Osteocyte (in vitro differentiated cells): Measurements from ENCODE around the gene TBC1D28. TPM values are rescaled to one million over a fixed set of nuclear protein-coding genes. Genes with fewer than 3 reads are reported as not detected.
"Not testable (repeated sequence)": the region's sequence is repeated elsewhere in the genome, so short reads cannot be mapped to it uniquely, and the experiment has no call there.

Experiments used
- DNase-seq: peaks from one replicate; pipeline ENCODE4 v3.0.0; 2021; ENCODE audit warnings: mixed read lengths; ENCODE audit not compliant: unreplicated experiment; ENCODE audit errors: extremely low spot score
- H3K27ac Mint-ChIP-seq: one replicate; pipeline ENCODE4 v1.8.0; 2021; ENCODE audit warnings: mild to moderate bottlenecking, mixed read lengths; ENCODE audit not compliant: unreplicated experiment
- H3K27me3 Mint-ChIP-seq: one replicate; pipeline ENCODE4 v1.8.0; 2021; ENCODE audit warnings: mixed read lengths; ENCODE audit not compliant: unreplicated experiment
- H3K36me3 Mint-ChIP-seq: one replicate; pipeline ENCODE4 v1.8.0; 2021; ENCODE audit warnings: mixed read lengths; ENCODE audit not compliant: unreplicated experiment
- H3K4me1 Mint-ChIP-seq: one replicate; pipeline ENCODE4 v1.8.0; 2021; ENCODE audit warnings: mixed read lengths; ENCODE audit not compliant: unreplicated experiment
- H3K4me3 Mint-ChIP-seq: one replicate; pipeline ENCODE4 v1.8.0; 2021; ENCODE audit warnings: mild to moderate bottlenecking, moderate library complexity, mixed read lengths; ENCODE audit not compliant: unreplicated experiment
- H3K9me3 Mint-ChIP-seq: one replicate; pipeline ENCODE4 v1.8.0; 2021; ENCODE audit warnings: mixed read lengths; ENCODE audit not compliant: unreplicated experiment
- long read RNA-seq: library from polyadenylated mRNA; unstranded; transcript quantifications from one replicate; pipeline ENCODE4 v2.0.0, GENCODE V29; 2021
- total RNA-seq: library from RNA; stranded (reverse); gene quantifications from 2 replicates; pipeline ENCODE4 v1.2.1, GENCODE V29; 2021

The TBC1D28 gene
- total RNA-seq, result not detected in 2 replicates
- long read RNA-seq, result 0 reads

- H3K27ac Mint-ChIP-seq, DNase-seq, H3K27me3 Mint-ChIP-seq, H3K4me1 Mint-ChIP-seq, H3K9me3 Mint-ChIP-seq, H3K36me3 Mint-ChIP-seq, H3K4me3 Mint-ChIP-seq: not testable (repeated sequence)
Measured at GRCh38 chr17:18644291-18644690, at the start of gene TBC1D28. TSS of gene TBC1D28 (minus strand) at chr17:18644391. CDS start at chr17:18641352, 3,039 bp downstream.

- Mint-ChIP-seq H3K4me3 (peak overlapping the region; percentile 77), H3K27ac (peak overlapping the region; percentile 72)
- not testable (repeated sequence) for H3K4me1 Mint-ChIP-seq, H3K36me3 Mint-ChIP-seq, H3K9me3 Mint-ChIP-seq, DNase-seq, H3K27me3 Mint-ChIP-seq
Measured at GRCh38 chr17:18682668-18683067, 38.5 kb upstream of the TBC1D28 start.

GRCh38 chr17:18681767-18682571, 37.8 kb upstream of the TBC1D28 start, which contains the start of gene FOXO3B:
TSS of gene FOXO3B (minus strand) at chr17:18682314. CDS start at chr17:18681651, 663 bp downstream.
- not testable (repeated sequence) for H3K27me3 Mint-ChIP-seq, H3K4me1 Mint-ChIP-seq, H3K9me3 Mint-ChIP-seq
- Mint-ChIP-seq H3K4me3 (peak within 1 kb of the TSS; percentile 77), H3K36me3 (peaks cover 13% of the 10 kb centered on the region), H3K27ac (peak within 1 kb of the TSS; percentile 72)
- DNase-seq, result peak; percentile 94

GRCh38 chr17:18677381-18677780, 33.2 kb upstream of the TBC1D28 start:
- not testable (repeated sequence) for H3K4me3 Mint-ChIP-seq, H3K27ac Mint-ChIP-seq, DNase-seq, H3K4me1 Mint-ChIP-seq, H3K27me3 Mint-ChIP-seq
- Mint-ChIP-seq H3K9me3 (peaks cover 15% of the 10 kb centered on the region), H3K36me3 (peaks cover 33% of the 10 kb centered on the region)

- not testable (repeated sequence) for H3K4me3 Mint-ChIP-seq, DNase-seq, H3K27me3 Mint-ChIP-seq, H3K27ac Mint-ChIP-seq, H3K4me1 Mint-ChIP-seq
- H3K9me3 Mint-ChIP-seq, result peaks cover 15% of the 10 kb centered on the region
- H3K36me3 Mint-ChIP-seq, result peaks cover 33% of the 10 kb centered on the region
Measured at GRCh38 chr17:18676928-18677327, 32.7 kb upstream of the TBC1D28 start.

GRCh38 chr17:18672395-18673227, 28.4 kb upstream of the TBC1D28 start:
- not testable (repeated sequence) for H3K27ac Mint-ChIP-seq, DNase-seq, H3K4me1 Mint-ChIP-seq, H3K27me3 Mint-ChIP-seq, H3K4me3 Mint-ChIP-seq
- Mint-ChIP-seq H3K36me3 (peaks cover 52% of the 10 kb centered on the region), H3K9me3 (peaks cover 23% of the 10 kb centered on the region)

- Mint-ChIP-seq H3K36me3 (peaks cover 34% of the 10 kb centered on the region), H3K9me3 (peaks cover 16% of the 10 kb centered on the region)
- not testable (repeated sequence) for H3K27ac Mint-ChIP-seq, H3K27me3 Mint-ChIP-seq, DNase-seq, H3K4me3 Mint-ChIP-seq, H3K4me1 Mint-ChIP-seq
Measured at GRCh38 chr17:18668625-18669024, 24.4 kb upstream of the TBC1D28 start.

- H3K4me3 Mint-ChIP-seq, H3K27ac Mint-ChIP-seq, H3K4me1 Mint-ChIP-seq, DNase-seq, H3K27me3 Mint-ChIP-seq: not testable (repeated sequence)
- Mint-ChIP-seq H3K9me3 (peaks cover 21% of the 10 kb centered on the region), H3K36me3 (peaks cover 32% of the 10 kb centered on the region)
Measured at GRCh38 chr17:18667535-18667934, 23.3 kb upstream of the TBC1D28 start.

- Mint-ChIP-seq H3K9me3 (peaks cover 25% of the 10 kb centered on the region), H3K36me3 (peaks cover 32% of the 10 kb centered on the region)
- not testable (repeated sequence) for H3K4me1 Mint-ChIP-seq, DNase-seq, H3K27ac Mint-ChIP-seq, H3K27me3 Mint-ChIP-seq, H3K4me3 Mint-ChIP-seq
Measured at GRCh38 chr17:18666326-18666725, 22.1 kb upstream of the TBC1D28 start.

GRCh38 chr17:18661924-18662624, 17.9 kb upstream of the TBC1D28 start:
- not testable (repeated sequence) for H3K4me1 Mint-ChIP-seq, H3K36me3 Mint-ChIP-seq, DNase-seq, H3K27ac Mint-ChIP-seq, H3K27me3 Mint-ChIP-seq, H3K4me3 Mint-ChIP-seq
- H3K9me3 Mint-ChIP-seq, result peaks cover 18% of the 10 kb centered on the region

- H3K4me1 Mint-ChIP-seq, result not testable (repeated sequence)
Measured at GRCh38 chr17:18650094-18650493, 5.9 kb upstream of the TBC1D28 start.

More at GRCh38 chr17:18650094-18650493, 5.9 kb upstream of the TBC1D28 start:
- DNase-seq, H3K36me3 Mint-ChIP-seq, H3K4me3 Mint-ChIP-seq, H3K27me3 Mint-ChIP-seq, H3K27ac Mint-ChIP-seq, H3K9me3 Mint-ChIP-seq: not testable (repeated sequence)
